K562 (cell line): ENCODE data around the gene ZFAND2B. TPM values are rescaled to one million over a fixed set of nuclear protein-coding genes. Genes with fewer than 3 reads are reported as not detected.

Experiments
- ATAC-seq: fragments of 200-7000 bp; cut with Tn5 transposase; 3 replicates; pipeline ENCODE4 v1.9.1; 2020; ENCODE audit warnings: moderate library complexity
- BruUV-seq: library from RNA; stranded (reverse); fragments of 400-500 nt; replicated peaks from 2 replicates; lab custom pipeline; 2021; lab: Mats Ljungman, UMichigan
- CTCF ChIA-PET: fragments of 300-600 bp; formaldehyde crosslinking; extraction: SDS; loops from one replicate; lab custom pipeline; 2021; ENCODE audit warnings: low intra/inter-chr PET ratio; lab: Yijun Ruan, JAX
- POLR2A ChIA-PET: fragments of 300-600, 350-650 bp; sonication (Branson Sonifier 250); formaldehyde crosslinking; extraction: SDS; loops from one replicate; lab custom pipeline; 2021; ENCODE audit warnings: antibody characterized with exemption, inconsistent platforms; lab: Yijun Ruan, JAX
- DNase-seq, 4 experiments: peaks; one replicate each; pipeline versions ENCODE4 v3.0.0 to v3.0.0-alpha.2; 2011 to 2018; ENCODE audit warnings: low spot score in 3 of 4, mixed read lengths in 3 of 4; ENCODE audit errors: extremely low read depth in 1 of 4
- FAIRE-seq: peaks from 2 replicates; lab custom pipeline; 2011; peaks lifted over from hg19 to GRCh38; lab: Jason Lieb, UNC
- H2AFZ ChIP-seq: 2 replicates; pipeline ENCODE4 v1.6.0; 2011; ENCODE audit warnings: low read depth, low read length, control low read depth, inconsistent platforms
- H3K27ac ChIP-seq: fragments of 200-600 bp; 3 replicates; pipeline ENCODE4 v1.8.0; 2011; ENCODE audit warnings: low read depth, mild to moderate bottlenecking, control low read depth, inconsistent platforms, low read length, moderate library complexity, mixed read lengths; ENCODE audit errors: extremely low read depth
- H3K27me3 ChIP-seq, 2 experiments: fragments of 300-600 bp in 1 of 2; 2 replicates in 1 of 2; 3 replicates in 1 of 2; pipeline versions ENCODE4 v1.6.0 to v1.8.0; 2011; ENCODE audit warnings: inconsistent platforms in 2 of 2, low read length in 2 of 2, mild to moderate bottlenecking in 1 of 2, mixed read lengths in 1 of 2, moderate library complexity in 1 of 2; ENCODE audit not compliant: control insufficient read depth in 2 of 2, insufficient read depth in 2 of 2
- H3K36me3 ChIP-seq: fragments of 300-600 bp; 3 replicates; pipeline ENCODE4 v1.8.0; 2011; ENCODE audit warnings: mild to moderate bottlenecking, low read length, inconsistent platforms; ENCODE audit not compliant: control insufficient read depth, insufficient read depth
- H3K4me1 ChIP-seq, 2 experiments: fragments of 200-600 bp in 1 of 2; replicated peaks in 1 of 2; 2 replicates in 1 of 2; 3 replicates in 1 of 2; pipeline versions ENCODE4 v1.5.1 to v1.8.0; 2011; ENCODE audit warnings: inconsistent platforms in 2 of 2, low read length in 2 of 2, mild to moderate bottlenecking in 1 of 2, mixed read lengths in 1 of 2, moderate library complexity in 1 of 2; ENCODE audit not compliant: control insufficient read depth in 2 of 2, insufficient read depth in 2 of 2
- H3K4me2 ChIP-seq: 2 replicates; pipeline ENCODE4 v1.6.1; 2011; ENCODE audit warnings: low read length, control low read depth, inconsistent platforms, mixed read lengths; ENCODE audit not compliant: insufficient read depth
- H3K4me3 ChIP-seq: fragments of 200-600 bp; sonication (generic), shearing (Covaris generic); 2 replicates; pipeline ENCODE4 v1.5.1; 2016; ENCODE audit warnings: control low read depth, inconsistent platforms
- H3K79me2 ChIP-seq: fragments of 200-600 bp; 3 replicates; pipeline ENCODE4 v1.8.0; 2011; ENCODE audit warnings: low read length, inconsistent platforms; ENCODE audit not compliant: control insufficient read depth, insufficient read depth
- H3K9ac ChIP-seq, 2 experiments: 2 replicates each; pipeline versions ENCODE4 v1.6.0 to v1.6.1; 2011; ENCODE audit warnings: low read depth in 2 of 2, low read length in 2 of 2, control low read depth in 1 of 2, inconsistent platforms in 1 of 2, mild to moderate bottlenecking in 1 of 2, mixed read lengths in 1 of 2; ENCODE audit not compliant: insufficient read depth in 1 of 2
- H3K9me1 ChIP-seq: one replicate; pipeline ENCODE4 v1.6.0; 2011; ENCODE audit warnings: inconsistent platforms, mild to moderate bottlenecking, low read length, moderate library complexity; ENCODE audit not compliant: control insufficient read depth, insufficient read depth
- H3K9me3 ChIP-seq: replicated peaks from 2 replicates; pipeline ENCODE4 v1.5.1; 2011; ENCODE audit warnings: low read depth, low read length, inconsistent platforms; ENCODE audit not compliant: control insufficient read depth, insufficient read depth
- H4K20me1 ChIP-seq: replicated peaks from 2 replicates; pipeline ENCODE4 v1.6.1; 2011; ENCODE audit warnings: low read length, inconsistent platforms, mixed read lengths; ENCODE audit not compliant: control insufficient read depth, insufficient read depth
- CGGBP1 ChIP-seq: fragments of 250-450 bp; sonication (Bioruptor Pico); IDR thresholded peaks from 2 replicates; pipeline ENCODE4 v1.9.0; 2021; ENCODE audit warnings: mild to moderate bottlenecking
- ZBTB40 ChIP-seq, 2 experiments: fragments of 450-650 bp in 1 of 2; sonication (generic) in 1 of 2; formaldehyde crosslinking in 1 of 2; IDR thresholded peaks; 2 replicates each; pipeline versions ENCODE4 v1.7.1 to v1.9.0; 2016 to 2022; ENCODE audit warnings: inconsistent platforms in 1 of 2, mild to moderate bottlenecking in 1 of 2, missing genetic modification reagents in 1 of 2
- ZNF592 ChIP-seq: fragments of 450-650 bp; IDR thresholded peaks from 2 replicates; pipeline ENCODE4 v1.6.1; 2017; ENCODE audit warnings: antibody characterized with exemption, mild to moderate bottlenecking
- WGBS: fragments of 100-300 bp; shearing (Covaris generic); methylation state at CpG from one replicate; pipeline ENCODE4 v1.1.6; 2016; ENCODE audit warnings: low coverage, mixed read lengths; ENCODE audit not compliant: insufficient coverage; ENCODE audit errors: missing lambda C conversion rate; 5-methylcytosine and 5-hydroxymethylcytosine counted together
- in situ Hi-C: fragments of 300-500 bp; cut with MboI; formaldehyde crosslinking; loops from 4 replicates; pipeline ENCODE4 v1.15.0; 2018; ENCODE audit warnings: inconsistent platforms, mixed read lengths
- intact Hi-C: fragments of 100-400 bp; cut with micrococcal nuclease; formaldehyde crosslinking; loops from 2 replicates; pipeline ENCODE4 v1.14.2; 2022
- polyA plus RNA-seq, 8 experiments: library from polyadenylated mRNA; depleted of rRNA in 4 of 8; stranded (reverse) in 5 of 8; unstranded in 3 of 8; fragments of >200 nt; fragmentation: Nextera tagmentation in 2 of 8; fragmentation: Illumina TruSeq in 1 of 8; extraction: Ambion mirVana in 2 of 8; extraction: Trizol in 1 of 8; gene quantifications; 2 replicates each; pipeline versions ENCODE4 v1.2.1 to v1.2.3, GENCODE V29; 2011 to 2014; ENCODE audit warnings: inconsistent platforms in 1 of 8, missing spikeins in 1 of 8
- total RNA-seq, 7 experiments: library from RNA; depleted of rRNA in 6 of 7; stranded (reverse); fragments of >200 nt in 6 of 7; fragmentation: Illumina TruSeq in 2 of 7; extraction: Trizol in 2 of 7; gene quantifications; 2 replicates each; pipeline versions ENCODE4 v1.2.1 to v1.2.3, GENCODE V29; 2011 to 2021; ENCODE audit warnings: low replicate concordance in 1 of 7

ZFAND2B gene
- total and polyA plus RNA-seq, 9 of the 15 experiments (the other 6 are each of a cell fraction or from before 2014, with no cell fraction given): 9.9 to 33.3 (median 26.1) TPM

- TF ChIP-seq ZNF592: no peak
- TF ChIP-seq, all 486 proteins: peak for 0
Measured at GRCh38 chr2:219186754-219187456, 19.7 kb upstream of the ZFAND2B start (continued).

GRCh38 chr2:219197388-219197787, 9.2 kb upstream of the ZFAND2B start:
- Histone ChIP-seq H3K9ac (no peak overlapping the region), H3K36me3 (no peaks in the 10 kb centered on the region), H3K27me3 (no peaks in the 10 kb centered on the region), H3K9me1 (no peaks in the 10 kb centered on the region), H3K4me1 (no peaks in the 10 kb centered on the region), H3K79me2 (no peaks in the 10 kb centered on the region), H3K4me2 (no peak overlapping the region), H3K27ac (no peak overlapping the region), H2AFZ (no peak overlapping the region), H4K20me1 (no peaks in the 10 kb centered on the region), H3K9me3 (no peaks in the 10 kb centered on the region), H3K4me3 (no peak overlapping the region)
- FAIRE-seq: no peak
- CTCF ChIA-PET: no interaction called here
- intact Hi-C loops (no loop called here), in situ Hi-C loops (no loop called here)
- no peak for DNase-seq
- BruUV-seq: no TSS peak
- ATAC-seq: no peak
- POLR2A ChIA-PET: interaction anchor here (1.0 to 1.5 kb wide), 2 partner anchors 9 to 12 kb away, joined by 3 to 6 read pairs; partner anchors contain the start of gene ZFAND2B
- 60% methylated on average over 1 of the region's 1 CpG for WGBS
- TF ChIP-seq ZBTB40 (IDR thresholded peaks at IDR 0.05) (no peak), ZBTB40 (CRISPR knock-in tag; IDR thresholded peaks at IDR 0.05) (no peak), CGGBP1 (CRISPR knock-in tag) (no peak)
